Measurements from ENCODE around the gene EBLN1.
A peak's percentile ranks its signal among the peaks of the same experiment; 100 is the strongest.
"Not testable (repeated sequence)": the region's sequence is repeated elsewhere in the genome, so short reads cannot be mapped to it uniquely, and the experiment has no call there.

Gene EBLN1

DNA sequence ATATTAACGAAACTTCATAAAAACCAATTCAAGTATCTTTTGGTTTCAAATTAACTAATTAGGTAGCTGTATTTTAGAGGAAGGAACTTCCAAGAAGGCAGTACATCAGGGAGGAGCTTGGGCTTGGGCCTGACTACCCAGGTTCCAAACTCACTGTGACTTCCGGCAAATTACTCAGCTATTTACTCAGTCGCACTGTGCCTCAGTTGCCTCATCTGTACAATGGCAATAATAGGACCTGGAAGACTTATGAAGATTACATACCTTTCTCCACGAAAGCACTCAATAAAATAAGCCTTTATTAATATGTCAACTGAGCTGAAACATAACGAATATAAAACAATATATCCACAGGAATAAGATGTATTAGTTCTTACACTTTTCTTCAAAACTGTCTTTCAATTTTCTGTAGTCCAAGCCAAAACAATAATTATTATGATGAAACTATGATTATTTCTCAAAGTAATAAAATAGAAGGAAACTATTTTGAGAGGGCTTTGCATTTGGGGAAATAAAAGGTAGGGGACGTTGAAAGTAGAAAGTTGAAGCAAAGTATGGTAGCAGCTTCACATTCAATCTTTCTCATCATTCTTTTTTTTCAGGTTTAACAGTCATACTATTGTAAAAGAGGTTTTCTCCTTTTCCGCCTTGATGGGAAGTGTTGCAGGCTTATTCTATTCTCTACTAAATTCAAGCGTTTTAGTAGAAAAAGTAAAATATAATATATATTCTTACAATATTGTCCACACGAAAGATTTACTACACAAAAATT is 10.5 kb upstream of the EBLN1 start:
- peak; percentile 22 for DNase-seq (ENCODE audit: low spot score)

DNA sequence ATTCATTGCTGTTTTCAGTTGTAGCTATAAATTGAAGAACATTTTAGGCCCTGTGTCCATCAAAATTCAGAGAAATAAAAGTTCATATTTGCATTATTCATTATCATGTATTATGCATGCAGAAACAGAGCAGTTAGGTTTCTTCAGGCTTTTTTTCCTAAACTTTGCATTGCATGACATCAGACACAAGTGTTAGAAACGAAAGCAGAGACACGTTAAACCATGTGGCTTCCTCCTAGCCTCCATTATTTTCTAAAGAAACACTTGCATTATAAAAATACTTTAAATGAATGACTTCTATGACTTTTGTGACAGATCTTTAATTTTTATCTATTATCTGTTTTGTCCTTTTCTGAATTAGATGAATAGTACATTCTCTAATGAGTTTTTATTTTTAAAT is 8.8 kb upstream of the EBLN1 start:
- peak; percentile 50 for DNase-seq (ENCODE audit: low spot score)

- no peak for DNase-seq (ENCODE audit: low spot score)
These were observed 4.7 kb upstream of the EBLN1 start for GRCh38 chr10:22222236-22223190.

GRCh38 chr10:22219308-22219707 is 1.5 kb upstream of the EBLN1 start:
- no peak for DNase-seq (ENCODE audit: low spot score)

DNA sequence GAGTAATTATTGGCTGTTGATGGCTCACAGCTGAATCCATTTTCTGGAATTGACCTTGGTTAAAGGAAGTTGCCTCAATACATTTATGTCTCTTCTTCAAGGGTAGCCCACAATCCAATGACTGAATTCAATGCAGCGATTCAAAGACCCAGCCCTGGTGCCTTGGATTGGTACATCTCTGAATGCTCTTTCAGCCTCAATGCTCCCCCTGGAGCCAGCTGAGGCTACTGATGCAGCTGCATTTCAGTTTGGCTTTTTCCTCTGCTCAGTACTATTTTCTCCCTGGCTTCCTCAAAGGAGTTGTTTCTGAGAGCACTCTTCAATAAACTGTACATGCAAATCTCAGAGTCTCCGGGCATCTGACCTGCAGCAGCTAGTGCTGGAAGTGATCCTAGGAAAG is 633 bp upstream of the EBLN1 start:
- peak; percentile 17 for DNase-seq (ENCODE audit: low spot score)

DNA sequence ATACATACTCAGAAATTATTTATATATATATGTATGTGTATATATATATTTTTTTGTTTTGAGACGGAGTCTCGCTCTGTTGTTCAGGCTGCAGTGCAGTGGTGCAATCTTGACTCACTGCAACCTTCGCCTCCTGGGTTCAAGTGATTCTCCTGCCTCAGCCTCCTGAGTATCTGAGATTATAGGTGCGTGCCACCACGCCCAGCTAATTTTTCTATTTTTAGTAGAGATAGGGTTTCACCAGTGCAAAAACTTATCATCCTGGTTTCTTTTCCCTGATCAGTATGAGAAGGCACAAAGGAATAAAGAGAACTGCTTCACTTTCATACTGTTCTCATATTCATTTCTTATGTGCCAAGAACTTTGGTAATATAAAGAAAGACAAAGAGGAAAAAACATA is 731 bp downstream of the EBLN1 start:
- not testable (repeated sequence) for DNase-seq (ENCODE audit: low spot score)

- DNase-seq (ENCODE audit: low spot score), result no peak
These were observed 7.5 kb downstream of the EBLN1 start for GRCh38 chr10:22210267-22210666.

DNA sequence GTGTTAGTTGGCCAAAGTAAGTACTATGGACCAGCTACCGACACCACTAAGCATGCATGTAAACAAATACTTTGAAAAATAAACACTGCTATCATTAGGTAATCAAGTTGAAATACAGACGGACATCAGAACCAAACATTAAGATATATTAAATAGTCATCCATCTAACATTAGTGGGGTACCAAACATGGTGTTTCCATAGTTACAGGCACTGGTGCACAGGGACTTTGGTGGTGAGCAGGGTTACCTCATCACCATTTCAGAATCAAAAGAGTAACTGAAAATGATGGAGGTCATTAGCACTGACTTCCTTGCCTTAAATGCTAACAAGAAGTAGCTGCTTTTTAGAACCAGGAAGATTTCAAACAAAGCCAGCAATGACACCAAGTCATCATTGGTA is 23.9 kb downstream of the EBLN1 start:
- no peak for DNase-seq (ENCODE audit: low spot score)

- no peak for DNase-seq (ENCODE audit: low spot score)
These were observed 32.2 kb downstream of the EBLN1 start for GRCh38 chr10:22185586-22185985.

DNA sequence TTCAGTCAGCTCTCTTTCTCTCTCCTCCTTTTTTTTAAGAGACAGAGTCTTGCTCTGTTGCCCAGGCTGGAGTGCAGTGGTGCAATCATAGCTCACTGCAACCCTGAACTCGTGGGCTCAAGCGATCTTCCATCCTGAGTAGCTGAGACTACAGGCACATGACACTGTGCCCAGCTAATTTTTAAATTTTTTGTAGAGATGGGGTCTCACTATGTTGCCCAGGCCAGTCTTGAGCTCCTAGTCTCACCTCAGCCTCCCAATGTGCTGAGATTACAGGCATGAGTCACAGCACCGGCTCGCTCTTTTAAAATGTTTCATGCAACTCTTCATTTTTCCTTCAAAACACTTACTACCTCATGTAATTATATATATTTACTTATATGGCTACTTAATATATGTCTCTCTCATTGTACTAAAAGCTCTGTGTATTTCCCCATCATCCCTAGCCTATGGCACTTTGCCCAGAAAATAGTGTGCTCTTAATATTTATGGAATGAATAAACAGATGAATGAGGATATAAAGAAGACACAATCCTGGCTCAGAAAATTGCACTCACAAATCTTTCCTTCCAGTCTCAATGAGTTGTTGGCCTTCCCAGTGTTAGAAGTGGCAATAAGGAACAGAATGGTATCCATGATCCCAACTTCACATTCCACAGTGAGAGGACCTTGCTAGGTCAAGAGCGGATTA is 33.9 kb downstream of the EBLN1 start:
- no peak for DNase-seq (ENCODE audit: low spot score)

DNA sequence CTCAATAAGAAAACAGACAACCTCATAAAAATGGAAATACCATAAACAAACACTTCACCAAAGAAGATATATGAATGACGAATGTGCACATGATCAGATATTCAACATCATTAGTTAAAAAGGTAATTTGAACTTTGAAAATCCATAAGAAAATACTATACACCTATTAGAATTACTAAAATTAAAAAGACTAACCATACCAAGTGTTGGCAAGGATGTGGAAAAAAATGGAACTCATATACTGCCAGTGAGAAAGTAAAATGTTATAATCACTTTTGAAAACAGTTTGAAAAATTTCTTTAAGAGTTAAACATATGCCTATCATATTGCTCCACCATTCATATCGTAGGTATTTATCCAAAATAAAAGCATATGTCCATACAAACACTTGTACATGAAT is 37.1 kb downstream of the EBLN1 start:
- no peak for DNase-seq (ENCODE audit: low spot score)

DNA sequence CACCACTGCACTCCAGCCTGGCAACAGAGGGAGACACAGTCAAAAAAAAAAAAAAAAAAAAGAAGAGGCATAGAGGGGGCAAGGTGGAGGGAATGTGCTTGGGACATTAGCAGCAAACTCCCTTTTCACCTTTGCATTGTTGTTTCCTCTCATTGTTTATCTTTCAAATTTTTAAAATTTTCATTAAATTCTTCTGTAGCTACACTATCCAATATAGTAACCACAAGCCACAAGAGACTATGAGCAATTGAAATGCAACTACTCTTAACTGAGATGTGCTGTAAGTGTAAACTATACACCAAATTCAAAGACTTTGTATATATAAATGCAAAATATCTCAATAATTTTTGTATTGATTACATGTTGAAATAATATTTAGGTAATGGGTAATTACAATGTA is 43.4 kb downstream of the EBLN1 start:
- no peak for DNase-seq (ENCODE audit: low spot score)

- no peak for DNase-seq (ENCODE audit: low spot score)
These were observed 46.7 kb downstream of the EBLN1 start for GRCh38 chr10:22171131-22171530.

DNA sequence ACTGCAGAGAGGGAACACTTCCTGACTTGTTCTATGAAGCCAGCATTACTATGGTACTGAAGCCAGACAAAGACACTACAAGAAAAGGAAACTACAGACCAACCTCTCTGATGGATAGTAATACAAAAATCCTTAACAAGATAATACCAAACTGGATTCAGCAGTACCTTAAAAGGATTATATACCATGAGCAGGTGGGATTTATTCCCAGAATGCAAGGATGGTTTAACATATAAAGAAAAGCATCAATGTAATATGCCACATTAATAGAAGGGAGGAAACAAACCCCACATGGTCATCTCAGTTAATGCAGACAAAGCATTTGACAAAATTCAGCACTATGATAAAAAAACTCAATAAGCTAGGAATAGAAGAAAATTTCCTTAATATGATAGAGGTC is 47.2 kb downstream of the EBLN1 start:
- no peak for DNase-seq (ENCODE audit: low spot score)

DNA sequence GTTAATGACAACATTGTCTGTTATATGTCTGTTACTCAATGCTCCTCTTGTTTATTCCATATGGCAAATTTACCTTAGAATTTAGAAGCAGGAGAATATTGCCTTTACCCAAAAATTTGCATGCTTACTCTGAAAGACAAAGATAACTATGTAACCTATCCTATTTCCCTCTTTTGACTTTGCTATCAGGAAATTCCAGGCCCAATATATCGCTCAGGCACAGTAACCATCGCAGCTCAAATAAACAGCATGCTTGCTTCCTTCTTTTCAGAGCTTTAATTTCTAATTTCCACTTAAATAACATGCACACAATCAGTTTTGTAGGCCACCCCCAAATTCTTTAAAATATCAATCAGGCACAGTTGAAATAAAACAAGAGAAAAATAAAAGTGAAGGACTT is 57.8 kb downstream of the EBLN1 start:
- DNase-seq (ENCODE audit: low spot score), result no peak

DNA sequence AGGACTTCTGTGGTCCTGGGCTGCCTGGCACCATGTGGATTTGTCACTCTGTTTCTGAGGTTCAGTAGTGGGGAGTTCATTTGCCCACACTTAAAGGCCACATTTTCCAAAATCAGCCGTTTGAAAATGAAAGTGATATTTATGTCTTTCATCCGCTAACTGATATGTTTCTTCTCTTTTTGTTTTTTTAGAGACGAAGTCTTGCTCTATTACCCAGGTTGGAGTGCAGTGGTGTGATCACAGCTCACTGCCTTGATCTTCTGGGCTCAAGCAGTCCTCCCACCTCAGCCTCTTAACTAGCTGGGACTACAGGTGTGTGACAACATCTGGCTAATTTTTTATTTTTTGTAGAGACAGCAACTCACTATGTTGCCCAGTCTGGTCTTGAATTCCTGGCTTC is 58.6 kb downstream of the EBLN1 start:
- DNase-seq (ENCODE audit: low spot score), result no peak
